B cell (primary cell): ENCODE data around the gene PRKN.

Source experiments
- EZH2 ChIP-seq: IDR thresholded peaks from 2 replicates; pipeline ENCODE4 v1.6.1; 2012; ENCODE audit warnings: borderline replicate concordance, low read depth, mild to moderate bottlenecking, moderate library complexity, low read length; ENCODE audit not compliant: insufficient read depth, poor library complexity, severe bottlenecking
- TF ChIP-seq, protein P1 (sequence below): fragments of 200-600 bp; IDR thresholded peaks from one replicate; pipeline ENCODE4 v1.8.0; 2022; ENCODE audit warnings: antibody characterized with exemption, mild to moderate bottlenecking

DNA sequence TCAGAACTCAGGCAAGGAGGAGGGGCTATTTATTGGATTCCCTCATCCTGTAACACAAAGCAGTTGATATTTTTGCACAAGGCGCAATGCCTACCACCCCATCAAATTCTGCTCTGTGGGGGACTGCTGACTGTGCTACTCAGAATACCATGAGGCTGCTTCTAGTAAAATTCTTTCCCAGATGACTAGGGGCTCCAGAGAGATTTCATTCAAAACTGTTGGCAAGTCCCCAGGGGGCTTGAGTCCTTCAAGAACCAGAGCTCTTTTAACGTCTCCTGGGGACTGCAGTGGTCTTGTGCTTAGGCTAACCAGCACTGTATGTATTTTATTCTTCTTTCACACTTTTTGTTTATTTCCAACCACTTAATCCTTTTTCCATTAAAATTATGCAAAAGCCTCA lies 1087.8 kb downstream of the PRKN start:
- TF ChIP-seq, protein P1, sequence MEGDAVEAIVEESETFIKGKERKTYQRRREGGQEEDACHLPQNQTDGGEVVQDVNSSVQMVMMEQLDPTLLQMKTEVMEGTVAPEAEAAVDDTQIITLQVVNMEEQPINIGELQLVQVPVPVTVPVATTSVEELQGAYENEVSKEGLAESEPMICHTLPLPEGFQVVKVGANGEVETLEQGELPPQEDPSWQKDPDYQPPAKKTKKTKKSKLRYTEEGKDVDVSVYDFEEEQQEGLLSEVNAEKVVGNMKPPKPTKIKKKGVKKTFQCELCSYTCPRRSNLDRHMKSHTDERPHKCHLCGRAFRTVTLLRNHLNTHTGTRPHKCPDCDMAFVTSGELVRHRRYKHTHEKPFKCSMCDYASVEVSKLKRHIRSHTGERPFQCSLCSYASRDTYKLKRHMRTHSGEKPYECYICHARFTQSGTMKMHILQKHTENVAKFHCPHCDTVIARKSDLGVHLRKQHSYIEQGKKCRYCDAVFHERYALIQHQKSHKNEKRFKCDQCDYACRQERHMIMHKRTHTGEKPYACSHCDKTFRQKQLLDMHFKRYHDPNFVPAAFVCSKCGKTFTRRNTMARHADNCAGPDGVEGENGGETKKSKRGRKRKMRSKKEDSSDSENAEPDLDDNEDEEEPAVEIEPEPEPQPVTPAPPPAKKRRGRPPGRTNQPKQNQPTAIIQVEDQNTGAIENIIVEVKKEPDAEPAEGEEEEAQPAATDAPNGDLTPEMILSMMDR: no peak
- TF ChIP-seq EZH2: no peak
